Stomach (tissue), 4 donors: ENCODE measurements around the gene DRC3.

Experiments used
- CTCF ChIP-seq, 7 experiments: fragments of 450-650 bp in 4 of 7; fragments of 200-600 bp in 3 of 7; sonication (generic) in 3 of 7; IDR thresholded peaks; one replicate each; pipeline ENCODE4 v1.5.1; 2016 to 2019; ENCODE audit warnings: antibody characterized with exemption in 7 of 7, control low read depth in 2 of 7, mild to moderate bottlenecking in 1 of 7
- EP300 ChIP-seq: sonication (generic); formaldehyde crosslinking; IDR thresholded peaks from one replicate; pipeline ENCODE4 v1.6.1; 2017; ENCODE audit warnings: antibody characterized with exemption
- POLR2A ChIP-seq, 4 donors: fragments of 450-650 bp; IDR thresholded peaks; one replicate each; pipeline ENCODE4 v1.6.1; 2016; ENCODE audit warnings: antibody characterized with exemption in 4 of 4, control low read depth in 2 of 4, mild to moderate bottlenecking in 1 of 4, moderate library complexity in 1 of 4

- TF ChIP-seq CTCF (IDR thresholded peaks at IDR 0.05) (no peak), EP300 (no peak), POLR2A (IDR thresholded peaks at IDR 0.05) (no peak)
Observed at GRCh38 chr17:18000030-18000408, 27.4 kb downstream of the DRC3 start.
